ENCODE measurements around the gene CCDC85C.

Gene CCDC85C

GRCh38 chr14:99538275-99538674 is 65.7 kb downstream of the CCDC85C start:
- H3K4me3 ChIP-seq (ENCODE audit: low read depth, low read length), result no peak overlapping the region
- TF ChIP-seq, protein P1, sequence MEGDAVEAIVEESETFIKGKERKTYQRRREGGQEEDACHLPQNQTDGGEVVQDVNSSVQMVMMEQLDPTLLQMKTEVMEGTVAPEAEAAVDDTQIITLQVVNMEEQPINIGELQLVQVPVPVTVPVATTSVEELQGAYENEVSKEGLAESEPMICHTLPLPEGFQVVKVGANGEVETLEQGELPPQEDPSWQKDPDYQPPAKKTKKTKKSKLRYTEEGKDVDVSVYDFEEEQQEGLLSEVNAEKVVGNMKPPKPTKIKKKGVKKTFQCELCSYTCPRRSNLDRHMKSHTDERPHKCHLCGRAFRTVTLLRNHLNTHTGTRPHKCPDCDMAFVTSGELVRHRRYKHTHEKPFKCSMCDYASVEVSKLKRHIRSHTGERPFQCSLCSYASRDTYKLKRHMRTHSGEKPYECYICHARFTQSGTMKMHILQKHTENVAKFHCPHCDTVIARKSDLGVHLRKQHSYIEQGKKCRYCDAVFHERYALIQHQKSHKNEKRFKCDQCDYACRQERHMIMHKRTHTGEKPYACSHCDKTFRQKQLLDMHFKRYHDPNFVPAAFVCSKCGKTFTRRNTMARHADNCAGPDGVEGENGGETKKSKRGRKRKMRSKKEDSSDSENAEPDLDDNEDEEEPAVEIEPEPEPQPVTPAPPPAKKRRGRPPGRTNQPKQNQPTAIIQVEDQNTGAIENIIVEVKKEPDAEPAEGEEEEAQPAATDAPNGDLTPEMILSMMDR (IDR thresholded peaks at IDR 0.05; ENCODE audit: insufficient read depth, low read depth, low read length, missing control alignments), result no peak
- no peak for DNase-seq (ENCODE audit: low read depth)

GRCh38 chr14:99537399-99537798 is 66.6 kb downstream of the CCDC85C start:
- H3K4me3 ChIP-seq (ENCODE audit: low read depth, low read length), result no peak overlapping the region
- TF ChIP-seq, protein P1 (IDR thresholded peaks at IDR 0.05; ENCODE audit: insufficient read depth, low read depth, low read length, missing control alignments), result no peak
- DNase-seq (ENCODE audit: low read depth), result no peak

- no peak overlapping the region for H3K4me3 ChIP-seq (ENCODE audit: low read depth, low read length)
- DNase-seq (ENCODE audit: low read depth), result no peak
- TF ChIP-seq, protein P1 (IDR thresholded peaks at IDR 0.05; ENCODE audit: insufficient read depth, low read depth, low read length, missing control alignments), result no peak
Observed at GRCh38 chr14:99535908-99536778, 67.9 kb downstream of the CCDC85C start.

GRCh38 chr14:99535448-99535847 is 68.6 kb downstream of the CCDC85C start:
- no peak for DNase-seq (ENCODE audit: low read depth)
- TF ChIP-seq, protein P1 (IDR thresholded peaks at IDR 0.05; ENCODE audit: insufficient read depth, low read depth, low read length, missing control alignments), result no peak

DNA sequence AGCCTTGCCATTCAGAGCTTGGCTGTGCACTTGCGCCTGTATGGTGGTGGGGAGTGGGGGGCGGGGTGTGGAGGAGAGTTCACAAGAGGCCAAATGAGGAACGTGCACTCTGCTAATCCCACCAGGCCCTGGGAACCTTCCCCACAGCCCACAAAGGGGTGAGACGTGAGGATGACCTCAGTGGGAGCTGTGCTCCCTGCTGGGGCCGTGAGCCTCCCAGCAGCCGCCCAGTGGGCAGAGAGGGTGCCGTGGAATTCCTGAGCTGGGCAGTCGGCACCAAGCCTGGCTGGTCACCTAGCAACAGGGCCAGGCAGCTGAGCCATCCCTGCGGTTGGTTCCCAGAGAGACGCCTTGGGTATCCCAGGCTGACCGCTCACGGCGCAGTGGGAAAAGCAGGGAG is 69.1 kb downstream of the CCDC85C start:
- no peak overlapping the region for H3K4me3 ChIP-seq (ENCODE audit: low read depth, low read length)
- no peak for DNase-seq (ENCODE audit: low read depth)
- TF ChIP-seq, protein P1 (IDR thresholded peaks at IDR 0.05; ENCODE audit: insufficient read depth, low read depth, low read length, missing control alignments), result no peak

More at GRCh38 chr14:99535448-99535847, 68.6 kb downstream of the CCDC85C start:
- no peak overlapping the region for H3K4me3 ChIP-seq (ENCODE audit: low read depth, low read length)

DNA sequence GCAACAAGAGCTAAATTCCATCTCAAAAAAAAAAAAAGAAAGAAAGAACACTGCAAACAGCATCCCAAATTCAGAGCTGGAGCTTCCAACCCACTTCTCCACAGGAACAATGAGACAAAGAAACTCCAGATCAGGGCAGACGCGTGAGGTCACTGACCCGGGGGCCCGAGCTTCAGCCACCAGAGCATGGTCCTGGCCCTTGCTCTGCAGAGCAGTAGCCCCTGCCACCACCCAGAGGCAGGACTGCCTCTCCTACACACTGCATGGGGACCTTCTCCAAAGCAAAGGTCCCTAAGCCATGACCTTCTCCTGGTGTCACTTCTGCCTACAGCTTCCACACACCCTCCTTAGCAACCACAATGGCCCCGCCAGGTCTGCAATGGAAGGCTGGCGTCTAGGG is 69.7 kb downstream of the CCDC85C start:
- no peak overlapping the region for H3K4me3 ChIP-seq (ENCODE audit: low read depth, low read length)
- no peak for DNase-seq (ENCODE audit: low read depth)
- TF ChIP-seq, protein P1 (IDR thresholded peaks at IDR 0.05; ENCODE audit: insufficient read depth, low read depth, low read length, missing control alignments), result no peak

All from GM12865 (cell line).